Smooth muscle cell (in vitro differentiated cells): ENCODE measurements around the gene MLKL. TPM values are rescaled to one million over a fixed set of nuclear protein-coding genes. Genes with fewer than 3 reads are reported as not detected.

ENCODE experiments used
- DNase-seq: peaks from one replicate; lab custom pipeline; 2025; ENCODE audit not compliant: unreplicated experiment; lab: John Stamatoyannopoulos, UW
- H2AFZ ChIP-seq: fragments of 200-600 bp; sonication (generic); 2 replicates; pipeline ENCODE4 v1.6.0; 2016; ENCODE audit warnings: antibody characterized with exemption, low read depth, mild to moderate bottlenecking
- H3F3A ChIP-seq: fragments of 200-600 bp; sonication (generic); 2 replicates; pipeline ENCODE4 v1.6.0; 2017; ENCODE audit warnings: antibody characterized with exemption, low read depth
- H3K27ac ChIP-seq: fragments of 200-600 bp; sonication (generic); 2 replicates; pipeline ENCODE4 v1.5.1; 2016; ENCODE audit warnings: low read depth, mild to moderate bottlenecking
- H3K27me3 ChIP-seq: fragments of 200-600 bp; sonication (generic); 2 replicates; pipeline ENCODE4 v1.6.1; 2016; ENCODE audit warnings: low read depth, mild to moderate bottlenecking
- H3K36me3 ChIP-seq: fragments of 200-600 bp; sonication (generic); 2 replicates; pipeline ENCODE4 v1.5.1; 2016; ENCODE audit warnings: low read depth
- H3K4me1 ChIP-seq: fragments of 200-600 bp; sonication (generic); 2 replicates; pipeline ENCODE4 v1.5.1; 2016; ENCODE audit warnings: low read depth
- H3K4me2 ChIP-seq: fragments of 200-600 bp; sonication (generic); 2 replicates; pipeline ENCODE4 v1.6.0; 2016; ENCODE audit warnings: mild to moderate bottlenecking
- H3K4me3 ChIP-seq: fragments of 200-600 bp; sonication (generic); 2 replicates; pipeline ENCODE4 v1.5.1; 2016; ENCODE audit warnings: mild to moderate bottlenecking
- H3K79me2 ChIP-seq: fragments of 200-600 bp; sonication (generic); 2 replicates; pipeline ENCODE4 v1.6.0; 2016; ENCODE audit warnings: low read depth, mild to moderate bottlenecking
- H3K9ac ChIP-seq: fragments of 200-600 bp; sonication (generic); 2 replicates; pipeline ENCODE4 v1.6.0; 2016; ENCODE audit warnings: low read depth
- H3K9me3 ChIP-seq: fragments of 200-600 bp; sonication (generic); replicated peaks from 2 replicates; pipeline ENCODE4 v1.5.1; 2016; ENCODE audit warnings: low read depth
- H4K20me1 ChIP-seq: fragments of 200-600 bp; sonication (generic); 2 replicates; pipeline ENCODE4 v1.6.0; 2016; ENCODE audit warnings: low read depth
- CTCF ChIP-seq: fragments of 200-600 bp; sonication (generic); IDR thresholded peaks from 2 replicates; pipeline ENCODE4 v1.5.1; 2017; ENCODE audit warnings: borderline replicate concordance, mild to moderate bottlenecking, antibody characterized with exemption; ENCODE audit not compliant: insufficient read depth, poor library complexity, severe bottlenecking
- WGBS: methylation state at CpG from one replicate; pipeline ENCODE4 v1.1.7; 2016; ENCODE audit warnings: low lambda C conversion rate; 5-methylcytosine and 5-hydroxymethylcytosine counted together
- polyA plus RNA-seq: library from polyadenylated mRNA; unstranded; fragments of >200 nt; fragmentation: Nextera tagmentation; extraction: Ambion mirVana; gene quantifications from 2 replicates; pipeline ENCODE4 v1.2.1, GENCODE V29; 2016
- total RNA-seq: library from RNA; depleted of rRNA; stranded (reverse); fragments of >200 nt; gene quantifications from 2 replicates; pipeline ENCODE4 v1.2.3, GENCODE V29; 2014

The MLKL gene
- total and polyA plus RNA-seq, 2 experiments from 2014 or later = 4.3 to 4.6 TPM

- Histone ChIP-seq H3K27me3 (no peaks in the 10 kb centered on the region), H3K4me2 (no peak overlapping the region), H3K36me3 (no peaks in the 10 kb centered on the region), H4K20me1 (no peaks in the 10 kb centered on the region), H3K4me3 (no peak overlapping the region), H3K4me1 (peaks cover 11% of the 10 kb centered on the region), H3K79me2 (no peaks in the 10 kb centered on the region), H3F3A (no peaks in the 10 kb centered on the region), H3K27ac (no peak overlapping the region), H3K9ac (no peak overlapping the region), H3K9me3 (no peaks in the 10 kb centered on the region), H2AFZ (no peak overlapping the region)
- no peak for DNase-seq
- TF ChIP-seq CTCF = no peak
- WGBS = 91% methylated on average over 8 of the region's 8 CpGs
Measured at GRCh38 chr16:74731853-74732477, 31.3 kb upstream of the MLKL start.

GRCh38 chr16:74729783-74730683 lies 29.4 kb upstream of the MLKL start:
- Histone ChIP-seq H3K4me3 (no peak overlapping the region), H2AFZ (no peak overlapping the region), H3K4me2 (no peak overlapping the region), H3K27ac (no peak overlapping the region), H3K9me3 (no peaks in the 10 kb centered on the region), H3K9ac (no peak overlapping the region), H3K79me2 (no peaks in the 10 kb centered on the region), H3F3A (no peaks in the 10 kb centered on the region), H3K27me3 (no peaks in the 10 kb centered on the region), H3K4me1 (peaks cover 11% of the 10 kb centered on the region), H3K36me3 (no peaks in the 10 kb centered on the region), H4K20me1 (no peaks in the 10 kb centered on the region)
- no peak for TF ChIP-seq CTCF
- no peak for DNase-seq
- WGBS = 80% methylated on average over 11 of the region's 11 CpGs

- Histone ChIP-seq H4K20me1 (no peaks in the 10 kb centered on the region), H3K27ac (no peak overlapping the region), H3K4me1 (no peaks in the 10 kb centered on the region), H3K9me3 (no peaks in the 10 kb centered on the region), H3K36me3 (no peaks in the 10 kb centered on the region), H3K79me2 (no peaks in the 10 kb centered on the region), H3K9ac (no peak overlapping the region), H3K4me2 (no peak overlapping the region), H3K27me3 (no peaks in the 10 kb centered on the region), H2AFZ (no peak overlapping the region), H3F3A (no peaks in the 10 kb centered on the region), H3K4me3 (no peak overlapping the region)
- TF ChIP-seq CTCF = no peak
- 95% methylated on average over 4 of the region's 4 CpGs for WGBS
- DNase-seq = no peak
Measured at GRCh38 chr16:74727903-74728302, 27.2 kb upstream of the MLKL start.
